GM13976 (cell line): Measurements from ENCODE around the gene ZNF502.

Experiments used
- DNase-seq: peaks from one replicate; pipeline ENCODE4 v3.0.0; 2012; ENCODE audit warnings: low spot score
- in situ Hi-C: fragments of 300-500 bp; cut with MboI; formaldehyde crosslinking; loops from one replicate; pipeline ENCODE4 v1.12.0; 2022; ENCODE audit warnings: low sequenced_read_pairs, mixed read lengths, inconsistent platforms; ENCODE audit not compliant: unreplicated experiment
- TF ChIP-seq, protein P1 (sequence below): IDR thresholded peaks from 2 replicates; pipeline ENCODE4 v1.5.1; 2012; ENCODE audit warnings: borderline replicate concordance, mild to moderate bottlenecking; ENCODE audit not compliant: insufficient read depth; ENCODE audit errors: extremely low read depth, missing control alignments, control extremely low read depth

Gene ZNF502

DNA sequence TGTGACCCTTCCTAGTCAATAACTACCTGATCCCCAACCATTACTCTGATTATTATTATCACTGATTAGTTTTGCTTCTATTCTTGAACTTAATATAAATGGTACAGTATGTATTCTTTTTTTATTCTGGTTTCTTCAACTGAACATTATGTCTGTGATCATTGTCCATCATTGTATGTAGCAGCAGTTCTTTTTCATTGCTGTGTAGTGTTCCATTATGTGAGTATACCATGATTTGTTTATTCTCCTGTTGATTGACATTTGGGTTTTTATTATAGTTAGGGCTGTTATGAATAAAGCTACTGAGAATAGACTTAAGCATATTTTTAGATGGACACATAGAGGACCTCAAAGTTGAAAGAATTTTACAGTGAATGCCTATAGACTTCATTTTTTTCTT is 51.8 kb downstream of the ZNF502 start:
- in situ Hi-C loops = no loop called here
- TF ChIP-seq, protein P1, sequence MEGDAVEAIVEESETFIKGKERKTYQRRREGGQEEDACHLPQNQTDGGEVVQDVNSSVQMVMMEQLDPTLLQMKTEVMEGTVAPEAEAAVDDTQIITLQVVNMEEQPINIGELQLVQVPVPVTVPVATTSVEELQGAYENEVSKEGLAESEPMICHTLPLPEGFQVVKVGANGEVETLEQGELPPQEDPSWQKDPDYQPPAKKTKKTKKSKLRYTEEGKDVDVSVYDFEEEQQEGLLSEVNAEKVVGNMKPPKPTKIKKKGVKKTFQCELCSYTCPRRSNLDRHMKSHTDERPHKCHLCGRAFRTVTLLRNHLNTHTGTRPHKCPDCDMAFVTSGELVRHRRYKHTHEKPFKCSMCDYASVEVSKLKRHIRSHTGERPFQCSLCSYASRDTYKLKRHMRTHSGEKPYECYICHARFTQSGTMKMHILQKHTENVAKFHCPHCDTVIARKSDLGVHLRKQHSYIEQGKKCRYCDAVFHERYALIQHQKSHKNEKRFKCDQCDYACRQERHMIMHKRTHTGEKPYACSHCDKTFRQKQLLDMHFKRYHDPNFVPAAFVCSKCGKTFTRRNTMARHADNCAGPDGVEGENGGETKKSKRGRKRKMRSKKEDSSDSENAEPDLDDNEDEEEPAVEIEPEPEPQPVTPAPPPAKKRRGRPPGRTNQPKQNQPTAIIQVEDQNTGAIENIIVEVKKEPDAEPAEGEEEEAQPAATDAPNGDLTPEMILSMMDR = no peak
- no peak for DNase-seq

DNA sequence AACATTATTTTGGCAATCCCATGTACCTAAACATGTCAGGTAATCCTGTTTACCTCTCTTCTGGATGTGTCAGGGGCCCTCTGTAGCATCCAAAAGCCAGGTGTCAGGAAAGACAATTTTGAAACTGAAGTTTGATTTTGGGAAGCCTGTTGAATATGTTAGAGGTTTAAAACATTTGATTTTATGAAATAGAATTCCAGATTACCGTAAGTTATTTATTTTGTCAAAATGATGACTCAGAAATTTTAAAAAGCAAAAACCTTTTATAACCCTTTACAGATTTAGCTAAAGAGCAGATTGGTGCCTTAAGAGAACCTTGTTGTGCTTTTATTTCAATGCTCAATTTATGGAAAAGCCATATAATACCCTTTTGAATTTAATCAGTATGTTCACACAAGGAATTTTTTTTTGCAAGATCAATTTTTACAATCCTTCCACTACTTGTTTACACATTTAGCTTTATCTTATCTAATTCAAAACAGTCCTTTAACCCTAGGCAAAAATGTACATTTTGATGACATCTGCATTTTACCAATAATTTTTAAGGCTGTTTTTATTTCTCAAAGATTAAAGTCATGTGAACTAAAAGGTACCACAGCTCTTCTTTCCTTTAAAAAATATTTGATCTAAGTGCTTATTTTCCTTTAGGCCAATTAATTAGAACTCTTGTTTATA is 59.1 kb downstream of the ZNF502 start:
- DNase-seq = no peak
- in situ Hi-C loops = no loop called here
- TF ChIP-seq, protein P1 = no peak

DNA sequence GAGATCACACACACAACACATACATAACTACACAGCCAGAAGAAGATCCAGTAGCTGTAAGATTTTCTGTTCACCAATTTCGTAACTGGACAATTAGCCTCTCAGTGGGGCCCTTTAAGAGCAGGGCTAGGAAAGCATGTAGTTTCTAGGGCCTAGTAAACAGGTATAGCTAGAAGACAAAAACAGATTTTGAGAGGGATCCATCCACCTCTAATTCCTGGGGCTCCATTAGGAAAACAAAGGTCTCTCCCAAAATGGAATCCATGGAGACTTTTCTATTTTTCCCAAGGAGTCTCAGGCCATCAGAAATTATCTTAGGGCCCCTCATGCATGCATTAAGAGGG is 59.6 kb downstream of the ZNF502 start:
- in situ Hi-C loops = no loop called here
- TF ChIP-seq, protein P1 = no peak
- DNase-seq = no peak
